ENCODE data around the gene RTN1. TPM values are rescaled to one million over a fixed set of nuclear protein-coding genes. Genes with fewer than 3 reads are reported as not detected.

Gene RTN1
- total and polyA plus RNA-seq, 9 of the 15 experiments (the other 6 are each of a cell fraction or from before 2014, with no cell fraction given), result 0.03 to 0.09 TPM; not detected in 7

- Histone ChIP-seq H3K9me3 (replicated peaks; ENCODE audit: control insufficient read depth, insufficient read depth, low read depth, low read length) (no peaks in the 10 kb centered on the region; the same call in 1 of the 2 replicates), H4K20me1 (replicated peaks; ENCODE audit: control insufficient read depth, insufficient read depth, low read length) (no peaks in the 10 kb centered on the region), H3K36me3 (ENCODE audit: control insufficient read depth, insufficient read depth, low read length) (no peaks in the 10 kb centered on the region), H3K27ac (ENCODE audit: extremely low read depth, low read depth, low read length) (no peak overlapping the region), H3K4me3 (no peak overlapping the region), H3K4me1 (replicated peaks in 1 of 2; ENCODE audit: control insufficient read depth in 2 of 2, insufficient read depth in 2 of 2, low read length in 2 of 2) (no peaks in the 10 kb centered on the region), H3K9ac (ENCODE audit: insufficient read depth in 1 of 2, low read depth in 2 of 2, low read length in 2 of 2) (no peak overlapping the region), H3K79me2 (ENCODE audit: control insufficient read depth, insufficient read depth, low read length) (no peaks in the 10 kb centered on the region), H3K9me1 (ENCODE audit: control insufficient read depth, insufficient read depth, low read length) (no peaks in the 10 kb centered on the region), H3K27me3 (ENCODE audit: control insufficient read depth in 2 of 2, insufficient read depth in 2 of 2, low read length in 2 of 2) (no peaks in the 10 kb centered on the region), H2AFZ (ENCODE audit: low read depth, low read length) (no peak overlapping the region), H3K4me2 (ENCODE audit: insufficient read depth, low read length) (no peak overlapping the region)
- no peak for DNase-seq (ENCODE audit: extremely low read depth in 1 of 4, low spot score in 3 of 4)
- WGBS (ENCODE audit: insufficient coverage, low coverage, missing lambda C conversion rate), result 6% methylated on average over 2 of the region's 2 CpGs
- FAIRE-seq, result no peak
- ATAC-seq, result no peak
- intact Hi-C loops (cut with micrococcal nuclease), result no loop called here
- ChIA-PET POLR2A (no interaction called here), CTCF (ENCODE audit: low intra/inter-chr PET ratio) (no interaction called here)
- no TSS peak for BruUV-seq (replicated peaks)
- in situ Hi-C loops (cut with MboI), result no loop called here
- TF ChIP-seq ZNF23 (CRISPR knock-in tag; IDR thresholded peaks at IDR 0.05) (no peak), ZNF239 (CRISPR knock-in tag; IDR thresholded peaks at IDR 0.05) (no peak), HMGN3 (IDR thresholded peaks at IDR 0.05; ENCODE audit: borderline replicate concordance, extremely low read depth, insufficient read length, low read depth, low read length) (no peak), NONO (IDR thresholded peaks at IDR 0.05; ENCODE audit: low read depth in 2 of 2, low read length in 1 of 2) (no peak), HNRNPK (IDR thresholded peaks at IDR 0.05; ENCODE audit: low read depth, low read length, poor library complexity, severe bottlenecking) (no peak), ZNF512 (tag; IDR thresholded peaks at IDR 0.05) (no peak), TFE3 (CRISPR knock-in tag; IDR thresholded peaks at IDR 0.05) (no peak), BRF2 (IDR thresholded peaks at IDR 0.05; ENCODE audit: borderline replicate concordance, insufficient read depth, insufficient read length) (no peak), ZBTB2 (IDR thresholded peaks at IDR 0.05) (no peak), HDAC2 (IDR thresholded peaks at IDR 0.05) (no peak), IRF2 (CRISPR knock-in tag; IDR thresholded peaks at IDR 0.05) (no peak), SAFB2 (IDR thresholded peaks at IDR 0.05; ENCODE audit: borderline replicate concordance, low read depth, low read length, severe bottlenecking) (no peak), ZNF586 (CRISPR knock-in tag; conservative IDR thresholded peaks at IDR 0.05) (no peak), USF1 (CRISPR knock-in tag; IDR thresholded peaks at IDR 0.05) (no peak), ZNF165 (CRISPR knock-in tag; IDR thresholded peaks at IDR 0.05; ENCODE audit: borderline replicate concordance) (no peak), XRCC5 (IDR thresholded peaks at IDR 0.05; ENCODE audit: low read depth, low read length) (no peak), KHSRP (IDR thresholded peaks at IDR 0.05) (no peak)
Measured at GRCh38 chr14:59904184-59904583, 33.6 kb upstream of the RTN1 start.

All from K562 (cell line).